ENCODE results near the gene DOCK3. TPM values are rescaled to one million over a fixed set of nuclear protein-coding genes. Genes with fewer than 3 reads are reported as not detected.

Gene DOCK3
- total RNA-seq, 1 experiment from 2014 or later = 8.3 TPM

DNA sequence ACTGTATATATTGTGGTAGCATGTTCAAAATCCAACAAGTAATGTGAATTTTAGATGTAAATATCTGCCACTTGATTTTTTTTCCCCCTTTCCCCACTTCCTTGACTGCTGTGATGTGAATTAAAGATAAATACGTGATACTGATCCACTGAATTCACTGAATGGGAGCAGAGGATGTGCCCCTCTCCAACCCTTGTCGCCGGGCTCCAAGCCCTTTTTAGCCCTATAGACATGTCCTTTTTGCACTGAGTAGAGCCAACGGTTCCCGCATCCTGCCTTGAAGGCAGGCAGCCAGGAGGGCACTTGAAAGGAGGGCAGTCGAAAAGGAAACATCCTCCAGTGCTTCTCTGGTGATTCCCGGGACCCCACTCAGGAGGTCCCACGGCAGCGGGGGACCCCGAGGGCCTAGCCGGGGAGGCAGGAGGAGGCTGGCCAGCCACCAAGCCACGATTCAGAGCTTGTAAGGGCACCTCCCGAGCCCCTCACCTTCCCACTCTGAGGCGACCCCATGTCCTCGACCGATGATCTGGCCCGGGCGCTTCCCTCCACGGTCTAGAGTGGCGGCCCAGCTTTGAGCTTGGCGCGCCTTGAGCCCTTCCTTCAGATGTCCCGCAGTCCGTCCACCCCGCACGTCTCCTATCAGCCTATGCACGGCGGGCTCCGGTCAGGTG, 709.5 kb downstream of the DOCK3 start:
- Histone ChIP-seq H2BK120ac (ENCODE audit: low read depth, low read length, poor library complexity, severe bottlenecking) (no peak overlapping the region), H3K56ac (ENCODE audit: insufficient read length, low read depth, low read length) (peak overlapping the region; percentile 7), H3K9ac (ENCODE audit: extremely low read depth, insufficient read length, low read length) (peak overlapping the region; percentile 97), H3K14ac (ENCODE audit: insufficient read depth, low read length) (peak overlapping the region; percentile 94), H2BK20ac (ENCODE audit: low read depth, low read length, poor library complexity, severe bottlenecking) (no peak overlapping the region), H3K79me2 (ENCODE audit: insufficient read depth, low read length) (peaks cover 11% of the 10 kb centered on the region), H3K4ac (ENCODE audit: low read depth, low read length) (peak overlapping the region; percentile 62; the same call in 1 of the 2 replicates), H2BK12ac (ENCODE audit: insufficient read length, low read depth, low read length) (no peak overlapping the region), H2AK5ac (ENCODE audit: insufficient read length, low read length) (no peak overlapping the region), H3K27me3 (ENCODE audit: insufficient read depth, low read length) (no peaks in the 10 kb centered on the region), H4K91ac (ENCODE audit: insufficient read length, low read depth, low read length) (peak overlapping the region; percentile 71), H3K9me3 (ENCODE audit: control insufficient read depth, low read depth, low read length) (no peaks in the 10 kb centered on the region), H3K23me2 (ENCODE audit: insufficient read length, low read depth, low read length, poor library complexity, severe bottlenecking) (peaks cover 16% of the 10 kb centered on the region), H4K20me1 (ENCODE audit: control insufficient read depth, insufficient read depth, insufficient read length) (no peaks in the 10 kb centered on the region), H3K18ac (ENCODE audit: insufficient read length, low read depth, low read length) (peak overlapping the region; percentile 76), H3K23ac (ENCODE audit: insufficient read length, low read depth, low read length) (no peak overlapping the region), H4K8ac (replicated peaks; ENCODE audit: insufficient read length, low read depth, low read length) (no peak overlapping the region), H3K4me1 (ENCODE audit: insufficient read depth, low read length) (0 out of 2 replicates have a peak, but pooled peaks cover 6% of the 10 kb centered on the region), H3T11ph (ENCODE audit: low read length) (no peak overlapping the region), H4K5ac (ENCODE audit: insufficient read length, low read depth, low read length) (peak overlapping the region; percentile 63), H3K79me1 (ENCODE audit: insufficient read depth, low read depth, low read length, poor library complexity, severe bottlenecking) (peaks cover 3% of the 10 kb centered on the region), H3K4me2 (ENCODE audit: insufficient read depth, insufficient read length, low read length) (peak overlapping the region; percentile 85), H2BK5ac (ENCODE audit: insufficient read length, low read length) (peak overlapping the region; percentile 48), H2AFZ (ENCODE audit: low read length) (no peak overlapping the region), H3K27ac (ENCODE audit: insufficient read length, low read depth, low read length) (peak overlapping the region; percentile 80), H2BK15ac (ENCODE audit: low read depth, low read length) (no peak overlapping the region)
- Mint-ChIP-seq H3K27ac (peak overlapping the region; percentile 99 to 100 (median 99)), H3K4me3 (peak overlapping the region; percentile 95 to 98), H3K27me3 (ENCODE audit: low read depth) (peaks cover 2% of the 10 kb centered on the region; the same call in 1 of the 2 replicates), H3K9me3 (no peaks in the 10 kb centered on the region; a peak in 1 of 5 replicates), H3K36me3 (ENCODE audit: insufficient read depth in 1 of 3, low read depth in 3 of 3) (peaks cover 24 to 39% (median 36%) of the 10 kb centered on the region in 3 experiments), H3K4me1 (peaks cover 34 to 38% of the 10 kb centered on the region in 2 experiments)
- TF ChIP-seq, protein P1, sequence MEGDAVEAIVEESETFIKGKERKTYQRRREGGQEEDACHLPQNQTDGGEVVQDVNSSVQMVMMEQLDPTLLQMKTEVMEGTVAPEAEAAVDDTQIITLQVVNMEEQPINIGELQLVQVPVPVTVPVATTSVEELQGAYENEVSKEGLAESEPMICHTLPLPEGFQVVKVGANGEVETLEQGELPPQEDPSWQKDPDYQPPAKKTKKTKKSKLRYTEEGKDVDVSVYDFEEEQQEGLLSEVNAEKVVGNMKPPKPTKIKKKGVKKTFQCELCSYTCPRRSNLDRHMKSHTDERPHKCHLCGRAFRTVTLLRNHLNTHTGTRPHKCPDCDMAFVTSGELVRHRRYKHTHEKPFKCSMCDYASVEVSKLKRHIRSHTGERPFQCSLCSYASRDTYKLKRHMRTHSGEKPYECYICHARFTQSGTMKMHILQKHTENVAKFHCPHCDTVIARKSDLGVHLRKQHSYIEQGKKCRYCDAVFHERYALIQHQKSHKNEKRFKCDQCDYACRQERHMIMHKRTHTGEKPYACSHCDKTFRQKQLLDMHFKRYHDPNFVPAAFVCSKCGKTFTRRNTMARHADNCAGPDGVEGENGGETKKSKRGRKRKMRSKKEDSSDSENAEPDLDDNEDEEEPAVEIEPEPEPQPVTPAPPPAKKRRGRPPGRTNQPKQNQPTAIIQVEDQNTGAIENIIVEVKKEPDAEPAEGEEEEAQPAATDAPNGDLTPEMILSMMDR (conservative IDR thresholded peaks at IDR 0.05) = no peak
- no peak for DNase-seq
- no CpG with 5 or more reads among the region's 29 CpGs for WGBS (ENCODE audit: extremely low coverage, insufficient read length, low lambda C conversion rate)

All from H9 (cell line).